H1 (cell line): ENCODE measurements around the gene FLRT1. TPM values are rescaled to one million over a fixed set of nuclear protein-coding genes. Genes with fewer than 3 reads are reported as not detected.

Source experiments
- CTCF ChIA-PET: fragments of 300-600 bp; sonication (Branson Sonifier 250); formaldehyde crosslinking; loops from one replicate; lab custom pipeline; 2021; ENCODE audit not compliant: partially characterized antibody; lab: Charles Lee
- POLR2A ChIA-PET: fragments of 300-600 bp; sonication (Branson Sonifier 250); formaldehyde crosslinking; loops from one replicate; lab custom pipeline; 2021; ENCODE audit warnings: inconsistent platforms; ENCODE audit not compliant: partially characterized antibody; lab: Charles Lee
- DNase-seq, 2 experiments: peaks; one replicate each; pipeline versions ENCODE4 v3.0.0 to v3.0.0-alpha.2; 2010 to 2022; ENCODE audit warnings: low spot score in 2 of 2, low read depth in 1 of 2, mixed read lengths in 1 of 2
- FAIRE-seq: peaks from 2 replicates; lab custom pipeline; 2011; peaks lifted over from hg19 to GRCh38; lab: Jason Lieb, UNC
- H2AFZ ChIP-seq: 2 replicates; pipeline ENCODE4 v1.8.1; 2012; ENCODE audit warnings: low read length, inconsistent platforms
- H2AK5ac ChIP-seq: 2 replicates; pipeline ENCODE4 v1.6.1; 2013; ENCODE audit warnings: low read depth, low read length
- H2BK120ac ChIP-seq: replicated peaks from 2 replicates; pipeline ENCODE3; 2013; ENCODE audit warnings: low read depth, low read length, inconsistent platforms
- H2BK12ac ChIP-seq: 2 replicates; pipeline ENCODE4 v1.6.1; 2013; ENCODE audit warnings: low read depth, low read length
- H2BK15ac ChIP-seq: 2 replicates; pipeline ENCODE4 v1.6.1; 2013; ENCODE audit warnings: low read length
- H2BK20ac ChIP-seq: 2 replicates; pipeline ENCODE4 v1.6.1; 2013; ENCODE audit warnings: low read length
- H2BK5ac ChIP-seq: 2 replicates; pipeline ENCODE4 v1.6.1; 2013; ENCODE audit warnings: low read depth, low read length
- H3K14ac ChIP-seq: 2 replicates; pipeline ENCODE4 v1.6.1; 2013; ENCODE audit warnings: inconsistent platforms; ENCODE audit not compliant: insufficient read length
- H3K18ac ChIP-seq: 2 replicates; pipeline ENCODE4 v1.6.1; 2013; ENCODE audit warnings: low read length; ENCODE audit errors: extremely low read depth
- H3K23ac ChIP-seq: 2 replicates; pipeline ENCODE4 v1.6.1; 2013; ENCODE audit warnings: inconsistent platforms; ENCODE audit not compliant: insufficient read length
- H3K23me2 ChIP-seq: 2 replicates; pipeline ENCODE4 v1.6.1; 2013; ENCODE audit warnings: low read depth, low read length
- H3K27ac ChIP-seq: 2 replicates; pipeline ENCODE4 v1.6.1; 2011; ENCODE audit warnings: low read depth, low read length, inconsistent platforms
- H3K27me3 ChIP-seq, 4 experiments: replicated peaks in 1 of 4; 1 replicate in 1 of 4; 2 replicates in 3 of 4; pipeline versions ENCODE4 v1.6.1 to v1.8.1; 2011 to 2013; ENCODE audit warnings: low read length in 3 of 4, mild to moderate bottlenecking in 3 of 4, inconsistent platforms in 2 of 4, mixed read lengths in 2 of 4, moderate library complexity in 1 of 4; ENCODE audit not compliant: control insufficient read depth in 3 of 4, insufficient read depth in 3 of 4; ENCODE audit errors: extremely low read depth in 1 of 4
- H3K36me3 ChIP-seq, 4 experiments: 2 replicates each; pipeline versions ENCODE4 v1.6.1 to v1.8.1; 2011 to 2013; ENCODE audit warnings: mild to moderate bottlenecking in 4 of 4, low read length in 3 of 4, moderate library complexity in 2 of 4, control low read depth in 1 of 4, inconsistent platforms in 1 of 4; ENCODE audit not compliant: insufficient read depth in 4 of 4, control insufficient read depth in 2 of 4
- H3K4ac ChIP-seq: replicated peaks from 2 replicates; pipeline ENCODE3; 2013; ENCODE audit warnings: low read length, low read depth, mixed read lengths, inconsistent platforms; ENCODE audit not compliant: insufficient read length
- H3K4me1 ChIP-seq, 4 experiments: replicated peaks in 1 of 4; 1 replicate in 1 of 4; 2 replicates in 3 of 4; pipeline versions ENCODE4 v1.6.1 to v1.8.1; 2011 to 2013; ENCODE audit warnings: low read length in 3 of 4, inconsistent platforms in 2 of 4, mixed read lengths in 1 of 4; ENCODE audit not compliant: insufficient read depth in 4 of 4, control insufficient read depth in 3 of 4
- H3K4me2 ChIP-seq, 2 experiments: 2 replicates each; pipeline versions ENCODE4 v1.6.1 to v1.8.1; 2011 to 2013; ENCODE audit warnings: low read depth in 2 of 2, low read length in 2 of 2, control low read depth in 1 of 2, inconsistent platforms in 1 of 2, mild to moderate bottlenecking in 1 of 2; ENCODE audit not compliant: insufficient read depth in 1 of 2
- H3K4me3 ChIP-seq, 4 experiments: fragments of 200-600, 300-600 bp in 1 of 4; sonication (generic), shearing (Covaris generic), sonication (Bioruptor Twin) in 1 of 4; 2 replicates each; pipeline versions ENCODE4 v1.5.1 to v1.8.1; 2011 to 2016; ENCODE audit warnings: low read length in 4 of 4, low read depth in 3 of 4, control low read depth in 2 of 4, inconsistent platforms in 2 of 4, mild to moderate bottlenecking in 2 of 4, mixed read lengths in 1 of 4, moderate library complexity in 1 of 4; ENCODE audit not compliant: insufficient read depth in 2 of 4; ENCODE audit errors: extremely low read depth in 1 of 4
- H3K56ac ChIP-seq: replicated peaks from 2 replicates; pipeline ENCODE3; 2013; ENCODE audit warnings: low read depth, mild to moderate bottlenecking, mixed read lengths, low read length, inconsistent platforms; ENCODE audit not compliant: insufficient read length
- H3K79me1 ChIP-seq: 2 replicates; pipeline ENCODE4 v1.6.1; 2013; ENCODE audit warnings: low read depth, low read length, control low read depth
- H3K79me2 ChIP-seq, 2 experiments: 2 replicates each; pipeline versions ENCODE4 v1.6.1 to v1.8.1; 2012 to 2013; ENCODE audit warnings: low read length in 2 of 2, mild to moderate bottlenecking in 2 of 2, inconsistent platforms in 1 of 2; ENCODE audit not compliant: insufficient read depth in 2 of 2, control insufficient read depth in 1 of 2
- H3K9ac ChIP-seq, 4 experiments: replicated peaks in 1 of 4; 1 replicate in 1 of 4; 2 replicates in 3 of 4; pipeline versions ENCODE4 v1.6.1 to v1.8.1; 2011 to 2013; ENCODE audit warnings: low read depth in 3 of 4, low read length in 3 of 4, control low read depth in 2 of 4, mild to moderate bottlenecking in 2 of 4, moderate library complexity in 2 of 4, inconsistent platforms in 1 of 4; ENCODE audit errors: extremely low read depth in 1 of 4
- H3K9me3 ChIP-seq, 2 experiments: 2 replicates each; pipeline versions ENCODE4 v1.6.1 to v1.8.1; 2012 to 2013; ENCODE audit warnings: mild to moderate bottlenecking in 2 of 2, moderate library complexity in 2 of 2, control low read depth in 1 of 2, inconsistent platforms in 1 of 2, low read depth in 1 of 2, low read length in 1 of 2, mixed read lengths in 1 of 2; ENCODE audit not compliant: insufficient read depth in 2 of 2
- H4K20me1 ChIP-seq, 2 experiments: replicated peaks in 1 of 2; 2 replicates each; pipeline versions ENCODE3 to v1.8.1; 2011 to 2013; ENCODE audit warnings: inconsistent platforms in 2 of 2, low read length in 2 of 2, mild to moderate bottlenecking in 1 of 2; ENCODE audit not compliant: insufficient read depth in 2 of 2, control insufficient read depth in 1 of 2
- H4K5ac ChIP-seq: 2 replicates; pipeline ENCODE4 v1.6.1; 2013; ENCODE audit warnings: low read length, low read depth, mixed read lengths, inconsistent platforms; ENCODE audit not compliant: insufficient read length
- H4K8ac ChIP-seq: 2 replicates; pipeline ENCODE4 v1.8.0; 2013; ENCODE audit warnings: mild to moderate bottlenecking, moderate library complexity, low read length, inconsistent platforms; ENCODE audit not compliant: insufficient read depth; ENCODE audit errors: extremely low read depth
- H4K91ac ChIP-seq: replicated peaks from 2 replicates; pipeline ENCODE3; 2013; ENCODE audit warnings: low read length, mixed read lengths, inconsistent platforms; ENCODE audit not compliant: insufficient read length
- ATF2 ChIP-seq: IDR thresholded peaks from 2 replicates; pipeline ENCODE4 v1.6.1; 2012; ENCODE audit warnings: low read length, inconsistent platforms
- CBX8 ChIP-seq: fragments of 300-800, 300-1000 bp; sonication (generic); IDR thresholded peaks from 2 replicates; pipeline ENCODE4 v1.7.1; 2016; ENCODE audit warnings: low read depth, low read length, borderline replicate concordance
- CTCF ChIP-seq, 3 experiments: IDR thresholded peaks; 1 replicate in 2 of 3; 2 replicates in 1 of 3; pipeline versions ENCODE4 v1.5.1 to v1.6.1; 2011; ENCODE audit warnings: low read length in 3 of 3, mild to moderate bottlenecking in 3 of 3, inconsistent platforms in 2 of 3, low read depth in 1 of 3, moderate library complexity in 1 of 3; ENCODE audit not compliant: insufficient read depth in 1 of 3; ENCODE audit errors: control extremely low read depth in 1 of 3
- EGR1 ChIP-seq: IDR thresholded peaks from 2 replicates; pipeline ENCODE4 v1.6.1; 2011; ENCODE audit warnings: low read depth, low read length, borderline replicate concordance
- KDM1A ChIP-seq: fragments of 200-600, 300-600 bp; sonication (generic); IDR thresholded peaks from 2 replicates; pipeline ENCODE4 v1.7.1; 2016; ENCODE audit warnings: mild to moderate bottlenecking, low read length, borderline replicate concordance
- RAD21 ChIP-seq, 2 experiments: IDR thresholded peaks in 1 of 2; conservative IDR thresholded peaks in 1 of 2; 2 replicates each; pipeline ENCODE4 v1.6.1; 2011; ENCODE audit warnings: low read depth in 2 of 2, low read length in 2 of 2, improper control_type of control experiment in 1 of 2, inconsistent platforms in 1 of 2, mild to moderate bottlenecking in 1 of 2, moderate library complexity in 1 of 2
- SIX5 ChIP-seq: IDR thresholded peaks from 2 replicates; pipeline ENCODE4 v1.6.1; 2011; ENCODE audit warnings: mild to moderate bottlenecking, low read depth, low read length
- SUZ12 ChIP-seq: fragments of 200-600 bp; sonication (generic); IDR thresholded peaks from 2 replicates; pipeline ENCODE4 v1.6.1; 2012; ENCODE audit warnings: mild to moderate bottlenecking, inconsistent platforms, low read length, moderate library complexity, mixed read lengths
- WGBS, 2 experiments: shearing (Covaris generic) in 1 of 2; methylation state at CpG; one replicate each; pipeline versions ENCODE4 v1.1.6 to v1.1.7; 2013 to 2015; ENCODE audit warnings: low lambda C conversion rate in 2 of 2, mixed read lengths in 2 of 2, inconsistent platforms in 1 of 2, low coverage in 1 of 2, missing lambda C conversion rate in 1 of 2; ENCODE audit not compliant: insufficient replicate concordance in 2 of 2, insufficient coverage in 1 of 2, insufficient read length in 1 of 2; ENCODE audit errors: extremely low coverage in 1 of 2, missing lambda C conversion rate in 1 of 2; 5-methylcytosine and 5-hydroxymethylcytosine counted together
- polyA plus RNA-seq, 7 experiments: library from polyadenylated mRNA; depleted of rRNA in 3 of 7; stranded (reverse) in 5 of 7; unstranded in 2 of 7; fragments of >200 nt in 5 of 7; fragments of 200-250 nt in 2 of 7; gene quantifications; 1 replicate in 5 of 7; 2 replicates in 1 of 7; 4 replicates in 1 of 7; pipeline versions ENCODE4 v1.2.1 to v1.2.3, GENCODE V29; 2011 to 2013; ENCODE audit warnings: missing spikeins in 2 of 7, mixed read lengths in 2 of 7
- total RNA-seq: library from RNA; stranded (reverse); fragmentation: NEBNext Ultra II Directional; extraction: Animal tissue kit (Norgen Biotek cat#: 25700); gene quantifications from 2 replicates; pipeline ENCODE4 v1.2.1, GENCODE V29; 2021

The FLRT1 gene
- total and polyA plus RNA-seq, 2 of the 8 experiments (the other 6 are each of a cell fraction or from before 2014, with no cell fraction given): 0.14 to 0.28 TPM

- POLR2A ChIA-PET: interaction anchor here (1.7 to 2.0 kb wide), 4 partner anchors 12 to 27 kb away, joined by 4 to 8 read pairs (median 6); no protein-coding TSS in a partner anchor
- H3K23ac ChIP-seq: no peak overlapping the region
- DNase-seq: no peak
- H3K9me3 ChIP-seq: no peaks in the 10 kb centered on the region
- CTCF ChIA-PET: interaction anchor here (0.8 to 4.2 kb wide), 5 partner anchors 10 to 128 kb away, joined by 3 to 21 read pairs (median 5); no protein-coding TSS in a partner anchor
- H4K8ac ChIP-seq: no peak overlapping the region
- peak overlapping the region; percentile 53; the same call in 1 of the 2 replicates for H2BK12ac ChIP-seq
- H3K4me2 ChIP-seq: peak overlapping the region; percentile 24 to 37; a peak in 2 of 4 replicates
- peak overlapping the region; percentile 87 for H3K18ac ChIP-seq
- peaks cover 0 to 16% (median 12%) of the 10 kb centered on the region in 4 experiments; a peak in 5 of 7 replicates for H3K27me3 ChIP-seq
- 6% methylated on average over 6 of the region's 10 CpGs; no CpG with 5 or more reads in 1 of the 2 experiments for WGBS, 2 experiments
- H4K5ac ChIP-seq: peak overlapping the region; percentile 69
- peak overlapping the region; percentile 96 for H4K91ac ChIP-seq
- no peak overlapping the region; the same call in 1 of the 2 replicates for H2BK15ac ChIP-seq
- H3K4me3 ChIP-seq: no peak overlapping the region
- peak overlapping the region; percentile 47 for H2BK120ac ChIP-seq
- H3K14ac ChIP-seq: no peak overlapping the region
- no peak overlapping the region for H3K9ac ChIP-seq
- H2BK5ac ChIP-seq: peak overlapping the region; percentile 44; the same call in 1 of the 2 replicates
- no peak for FAIRE-seq
- no peaks in the 10 kb centered on the region; the same call in 1 of the 2 replicates for H3K79me1 ChIP-seq
- H3K36me3 ChIP-seq: no peaks in the 10 kb centered on the region
- peaks cover 3 to 44% (median 32%) of the 10 kb centered on the region in 4 experiments for H3K4me1 ChIP-seq
- no peak overlapping the region for H2AK5ac ChIP-seq
- H2BK20ac ChIP-seq: peak overlapping the region; percentile 61; the same call in 1 of the 2 replicates
- H2AFZ ChIP-seq: no peak overlapping the region
- no peak overlapping the region for H3K56ac ChIP-seq
- H3K4ac ChIP-seq: peak overlapping the region; percentile 87
- no peak overlapping the region for H3K27ac ChIP-seq
- no peaks in the 10 kb centered on the region for H3K23me2 ChIP-seq
- no peaks in the 10 kb centered on the region for H3K79me2 ChIP-seq
- peaks cover 0 to 4% of the 10 kb centered on the region in 2 experiments for H4K20me1 ChIP-seq
- TF ChIP-seq CBX8 (no peak), RAD21 (IDR thresholded peaks at IDR 0.05 in 1 of 2, conservative IDR thresholded peaks at IDR 0.05 in 1 of 2; ENCODE audit: low read depth in 2 of 2, low read length in 2 of 2) (peak in 1 of 2 experiments; percentile 11; a peak in 1 of 4 replicates), CTCF (IDR thresholded peaks at IDR 0.05; ENCODE audit: control extremely low read depth in 1 of 3, insufficient read depth in 1 of 3, low read depth in 1 of 3, low read length in 3 of 3) (peak in 1 of 3 experiments; percentile 5; a peak in 1 of 4 replicates), ATF2 (no peak), SIX5 (no peak), EGR1 (no peak), KDM1A (no peak), SUZ12 (no peak)
Observed at GRCh38 chr11:64021757-64022093, 14.0 kb upstream of the FLRT1 start.
